ENCODE results near the gene ULK1.
A peak's percentile ranks its signal among the peaks of the same experiment; 100 is the strongest.

The ULK1 gene

GRCh38 chr12:131911028-131911650 lies 16.7 kb downstream of the ULK1 start:
- 95% methylated on average over 17 of the region's 17 CpGs for WGBS
- Histone ChIP-seq H3K27me3 (ENCODE audit: insufficient read depth, low read length) (no peaks in the 10 kb centered on the region), H3K36me3 (ENCODE audit: insufficient read depth, low read length) (peaks cover 73% of the 10 kb centered on the region), H3K27ac (ENCODE audit: low read depth, low read length) (no peak overlapping the region), H3K4me3 (ENCODE audit: low read length) (no peak overlapping the region), H3K4me1 (ENCODE audit: insufficient read depth, low read length) (no peaks in the 10 kb centered on the region), H3K9me3 (ENCODE audit: insufficient read depth, low read depth, low read length) (no peaks in the 10 kb centered on the region), H3K9ac (ENCODE audit: low read depth, low read length) (no peak overlapping the region)

GRCh38 chr12:131911851-131912477 lies 17.5 kb downstream of the ULK1 start:
- H3K27me3 ChIP-seq (ENCODE audit: insufficient read depth, low read length) = no peaks in the 10 kb centered on the region
- no peaks in the 10 kb centered on the region for H3K9me3 ChIP-seq (ENCODE audit: insufficient read depth, low read depth, low read length)
- H3K4me3 ChIP-seq (ENCODE audit: low read length) = no peak overlapping the region
- H3K27ac ChIP-seq (ENCODE audit: low read depth, low read length) = peak overlapping the region; percentile 35; the same call in 1 of the 2 replicates
- H3K36me3 ChIP-seq (ENCODE audit: insufficient read depth, low read length) = peaks cover 74% of the 10 kb centered on the region
- H3K4me1 ChIP-seq (ENCODE audit: insufficient read depth, low read length) = no peaks in the 10 kb centered on the region
- 90% methylated on average over 22 of the region's 22 CpGs for WGBS
- no peak overlapping the region for H3K9ac ChIP-seq (ENCODE audit: low read depth, low read length)

GRCh38 chr12:131912518-131913274 lies 18.3 kb downstream of the ULK1 start:
- Histone ChIP-seq H3K9me3 (ENCODE audit: insufficient read depth, low read depth, low read length) (no peaks in the 10 kb centered on the region), H3K4me3 (ENCODE audit: low read length) (no peak overlapping the region), H3K36me3 (ENCODE audit: insufficient read depth, low read length) (peaks cover 77% of the 10 kb centered on the region), H3K27ac (ENCODE audit: low read depth, low read length) (peak overlapping the region; percentile 35; the same call in 1 of the 2 replicates), H3K4me1 (ENCODE audit: insufficient read depth, low read length) (no peaks in the 10 kb centered on the region), H3K9ac (ENCODE audit: low read depth, low read length) (no peak overlapping the region), H3K27me3 (ENCODE audit: insufficient read depth, low read length) (no peaks in the 10 kb centered on the region)
- 90% methylated on average over 20 of the region's 20 CpGs for WGBS

- no peaks in the 10 kb centered on the region for H3K27me3 ChIP-seq (ENCODE audit: insufficient read depth, low read length)
- WGBS = 92% methylated on average over 8 of the region's 8 CpGs
- no peaks in the 10 kb centered on the region for H3K4me1 ChIP-seq (ENCODE audit: insufficient read depth, low read length)
- H3K27ac ChIP-seq (ENCODE audit: low read depth, low read length) = no peak overlapping the region
- H3K9me3 ChIP-seq (ENCODE audit: insufficient read depth, low read depth, low read length) = no peaks in the 10 kb centered on the region
- H3K9ac ChIP-seq (ENCODE audit: low read depth, low read length) = no peak overlapping the region
- no peak overlapping the region for H3K4me3 ChIP-seq (ENCODE audit: low read length)
- peaks cover 76% of the 10 kb centered on the region for H3K36me3 ChIP-seq (ENCODE audit: insufficient read depth, low read length)
Measured at GRCh38 chr12:131913666-131914065, 19.2 kb downstream of the ULK1 start.

GRCh38 chr12:131914179-131914702 lies 19.8 kb downstream of the ULK1 start:
- Histone ChIP-seq H3K4me3 (ENCODE audit: low read length) (no peak overlapping the region), H3K9me3 (ENCODE audit: insufficient read depth, low read depth, low read length) (no peaks in the 10 kb centered on the region), H3K36me3 (ENCODE audit: insufficient read depth, low read length) (peaks cover 70% of the 10 kb centered on the region), H3K27ac (ENCODE audit: low read depth, low read length) (no peak overlapping the region), H3K9ac (ENCODE audit: low read depth, low read length) (no peak overlapping the region), H3K27me3 (ENCODE audit: insufficient read depth, low read length) (no peaks in the 10 kb centered on the region), H3K4me1 (ENCODE audit: insufficient read depth, low read length) (no peaks in the 10 kb centered on the region)
- 97% methylated on average over 14 of the region's 14 CpGs for WGBS

GRCh38 chr12:131915000-131915689 lies 20.7 kb downstream of the ULK1 start:
- Histone ChIP-seq H3K27me3 (ENCODE audit: insufficient read depth, low read length) (no peaks in the 10 kb centered on the region), H3K36me3 (ENCODE audit: insufficient read depth, low read length) (peaks cover 72% of the 10 kb centered on the region), H3K9me3 (ENCODE audit: insufficient read depth, low read depth, low read length) (no peaks in the 10 kb centered on the region), H3K4me3 (ENCODE audit: low read length) (no peak overlapping the region), H3K27ac (ENCODE audit: low read depth, low read length) (no peak overlapping the region), H3K4me1 (ENCODE audit: insufficient read depth, low read length) (no peaks in the 10 kb centered on the region), H3K9ac (ENCODE audit: low read depth, low read length) (no peak overlapping the region)
- 95% methylated on average over 20 of the region's 20 CpGs for WGBS

GRCh38 chr12:131915823-131916222 lies 21.4 kb downstream of the ULK1 start:
- Histone ChIP-seq H3K4me3 (ENCODE audit: low read length) (no peak overlapping the region), H3K36me3 (ENCODE audit: insufficient read depth, low read length) (peaks cover 71% of the 10 kb centered on the region), H3K27me3 (ENCODE audit: insufficient read depth, low read length) (no peaks in the 10 kb centered on the region), H3K9me3 (ENCODE audit: insufficient read depth, low read depth, low read length) (no peaks in the 10 kb centered on the region), H3K9ac (ENCODE audit: low read depth, low read length) (no peak overlapping the region), H3K27ac (ENCODE audit: low read depth, low read length) (no peak overlapping the region), H3K4me1 (ENCODE audit: insufficient read depth, low read length) (no peaks in the 10 kb centered on the region)
- 94% methylated on average over 21 of the region's 21 CpGs for WGBS

GRCh38 chr12:131916306-131917138 lies 22.1 kb downstream of the ULK1 start:
- peaks cover 71% of the 10 kb centered on the region for H3K36me3 ChIP-seq (ENCODE audit: insufficient read depth, low read length)
- no peaks in the 10 kb centered on the region for H3K4me1 ChIP-seq (ENCODE audit: insufficient read depth, low read length)
- 90% methylated on average over 36 of the region's 36 CpGs for WGBS
- H3K27me3 ChIP-seq (ENCODE audit: insufficient read depth, low read length) = no peaks in the 10 kb centered on the region
- H3K27ac ChIP-seq (ENCODE audit: low read depth, low read length) = no peak overlapping the region
- H3K9ac ChIP-seq (ENCODE audit: low read depth, low read length) = no peak overlapping the region
- H3K4me3 ChIP-seq (ENCODE audit: low read length) = no peak overlapping the region
- H3K9me3 ChIP-seq (ENCODE audit: insufficient read depth, low read depth, low read length) = no peaks in the 10 kb centered on the region

GRCh38 chr12:131917139-131917710 lies 22.8 kb downstream of the ULK1 start:
- Histone ChIP-seq H3K27ac (ENCODE audit: low read depth, low read length) (no peak overlapping the region), H3K27me3 (ENCODE audit: insufficient read depth, low read length) (no peaks in the 10 kb centered on the region), H3K9me3 (ENCODE audit: insufficient read depth, low read depth, low read length) (no peaks in the 10 kb centered on the region), H3K4me1 (ENCODE audit: insufficient read depth, low read length) (no peaks in the 10 kb centered on the region), H3K9ac (ENCODE audit: low read depth, low read length) (no peak overlapping the region), H3K4me3 (ENCODE audit: low read length) (no peak overlapping the region), H3K36me3 (ENCODE audit: insufficient read depth, low read length) (peaks cover 70% of the 10 kb centered on the region)
- WGBS = 93% methylated on average over 17 of the region's 31 CpGs

GRCh38 chr12:131917711-131918306 lies 23.4 kb downstream of the ULK1 start:
- H3K27ac ChIP-seq (ENCODE audit: low read depth, low read length) = no peak overlapping the region
- 93% methylated on average over 18 of the region's 18 CpGs for WGBS
- no peak overlapping the region for H3K9ac ChIP-seq (ENCODE audit: low read depth, low read length)
- H3K4me1 ChIP-seq (ENCODE audit: insufficient read depth, low read length) = no peaks in the 10 kb centered on the region
- H3K4me3 ChIP-seq (ENCODE audit: low read length) = no peak overlapping the region
- H3K27me3 ChIP-seq (ENCODE audit: insufficient read depth, low read length) = no peaks in the 10 kb centered on the region
- H3K36me3 ChIP-seq (ENCODE audit: insufficient read depth, low read length) = peaks cover 70% of the 10 kb centered on the region
- no peaks in the 10 kb centered on the region for H3K9me3 ChIP-seq (ENCODE audit: insufficient read depth, low read depth, low read length)

Measured in HUES64 (cell line).